Measurements from ENCODE around the gene OXTR. TPM values are rescaled to one million over a fixed set of nuclear protein-coding genes. Genes with fewer than 3 reads are reported as not detected.

Gene OXTR
- total RNA-seq, 1 experiment from 2014 or later = 3.6 TPM

DNA sequence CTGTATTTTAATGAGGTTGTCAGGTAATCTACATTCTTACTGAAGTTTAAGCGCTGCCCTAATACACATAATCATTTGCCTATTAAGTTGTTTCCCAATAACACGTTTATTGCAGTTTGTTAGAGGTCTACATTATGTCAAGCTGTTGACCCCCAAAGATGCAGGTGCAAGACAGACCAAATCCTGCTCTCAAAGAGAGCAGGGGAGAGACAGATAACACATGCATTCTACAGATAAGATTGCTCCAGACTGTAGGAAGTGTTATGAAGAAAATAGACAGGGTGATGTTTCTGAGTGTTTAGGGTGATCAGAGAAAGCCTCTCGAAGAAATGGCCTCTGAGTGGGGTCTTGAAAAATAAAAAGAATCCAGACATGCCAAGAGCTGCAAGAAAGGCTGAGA lies 24.8 kb upstream of the OXTR start:
- POLR2A ChIA-PET = no interaction called here
- Mint-ChIP-seq H3K9me3 (peaks cover 4% of the 10 kb centered on the region), H3K36me3 (no peaks in the 10 kb centered on the region), H3K4me1 (no peaks in the 10 kb centered on the region), H3K27ac (no peak overlapping the region), H3K4me3 (no peak overlapping the region), H3K27me3 (ENCODE audit: low read depth) (no peaks in the 10 kb centered on the region)
- TF ChIP-seq ESRRA (CRISPR knock-in tag; IDR thresholded peaks at IDR 0.05; ENCODE audit: borderline replicate concordance) = no peak
- no peak for TF ChIP-seq RORB (CRISPR knock-in tag; IDR thresholded peaks at IDR 0.05)
- no peak for TF ChIP-seq MXD4 (CRISPR knock-in tag; IDR thresholded peaks at IDR 0.05; ENCODE audit: borderline replicate concordance)
- no peak for TF ChIP-seq NR3C1 (CRISPR knock-in tag; conservative IDR thresholded peaks at IDR 0.05; ENCODE audit: low read depth)
- no peak for TF ChIP-seq ZNF423 (CRISPR knock-in tag; IDR thresholded peaks at IDR 0.05)
- TF ChIP-seq ELF4 (CRISPR knock-in tag; IDR thresholded peaks at IDR 0.05; ENCODE audit: low read depth) = no peak
- TF ChIP-seq, protein P1, sequence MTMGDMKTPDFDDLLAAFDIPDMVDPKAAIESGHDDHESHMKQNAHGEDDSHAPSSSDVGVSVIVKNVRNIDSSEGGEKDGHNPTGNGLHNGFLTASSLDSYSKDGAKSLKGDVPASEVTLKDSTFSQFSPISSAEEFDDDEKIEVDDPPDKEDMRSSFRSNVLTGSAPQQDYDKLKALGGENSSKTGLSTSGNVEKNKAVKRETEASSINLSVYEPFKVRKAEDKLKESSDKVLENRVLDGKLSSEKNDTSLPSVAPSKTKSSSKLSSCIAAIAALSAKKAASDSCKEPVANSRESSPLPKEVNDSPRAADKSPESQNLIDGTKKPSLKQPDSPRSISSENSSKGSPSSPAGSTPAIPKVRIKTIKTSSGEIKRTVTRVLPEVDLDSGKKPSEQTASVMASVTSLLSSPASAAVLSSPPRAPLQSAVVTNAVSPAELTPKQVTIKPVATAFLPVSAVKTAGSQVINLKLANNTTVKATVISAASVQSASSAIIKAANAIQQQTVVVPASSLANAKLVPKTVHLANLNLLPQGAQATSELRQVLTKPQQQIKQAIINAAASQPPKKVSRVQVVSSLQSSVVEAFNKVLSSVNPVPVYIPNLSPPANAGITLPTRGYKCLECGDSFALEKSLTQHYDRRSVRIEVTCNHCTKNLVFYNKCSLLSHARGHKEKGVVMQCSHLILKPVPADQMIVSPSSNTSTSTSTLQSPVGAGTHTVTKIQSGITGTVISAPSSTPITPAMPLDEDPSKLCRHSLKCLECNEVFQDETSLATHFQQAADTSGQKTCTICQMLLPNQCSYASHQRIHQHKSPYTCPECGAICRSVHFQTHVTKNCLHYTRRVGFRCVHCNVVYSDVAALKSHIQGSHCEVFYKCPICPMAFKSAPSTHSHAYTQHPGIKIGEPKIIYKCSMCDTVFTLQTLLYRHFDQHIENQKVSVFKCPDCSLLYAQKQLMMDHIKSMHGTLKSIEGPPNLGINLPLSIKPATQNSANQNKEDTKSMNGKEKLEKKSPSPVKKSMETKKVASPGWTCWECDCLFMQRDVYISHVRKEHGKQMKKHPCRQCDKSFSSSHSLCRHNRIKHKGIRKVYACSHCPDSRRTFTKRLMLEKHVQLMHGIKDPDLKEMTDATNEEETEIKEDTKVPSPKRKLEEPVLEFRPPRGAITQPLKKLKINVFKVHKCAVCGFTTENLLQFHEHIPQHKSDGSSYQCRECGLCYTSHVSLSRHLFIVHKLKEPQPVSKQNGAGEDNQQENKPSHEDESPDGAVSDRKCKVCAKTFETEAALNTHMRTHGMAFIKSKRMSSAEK (CRISPR knock-in tag; IDR thresholded peaks at IDR 0.05; ENCODE audit: borderline replicate concordance) = no peak
- TF ChIP-seq, protein P2, sequence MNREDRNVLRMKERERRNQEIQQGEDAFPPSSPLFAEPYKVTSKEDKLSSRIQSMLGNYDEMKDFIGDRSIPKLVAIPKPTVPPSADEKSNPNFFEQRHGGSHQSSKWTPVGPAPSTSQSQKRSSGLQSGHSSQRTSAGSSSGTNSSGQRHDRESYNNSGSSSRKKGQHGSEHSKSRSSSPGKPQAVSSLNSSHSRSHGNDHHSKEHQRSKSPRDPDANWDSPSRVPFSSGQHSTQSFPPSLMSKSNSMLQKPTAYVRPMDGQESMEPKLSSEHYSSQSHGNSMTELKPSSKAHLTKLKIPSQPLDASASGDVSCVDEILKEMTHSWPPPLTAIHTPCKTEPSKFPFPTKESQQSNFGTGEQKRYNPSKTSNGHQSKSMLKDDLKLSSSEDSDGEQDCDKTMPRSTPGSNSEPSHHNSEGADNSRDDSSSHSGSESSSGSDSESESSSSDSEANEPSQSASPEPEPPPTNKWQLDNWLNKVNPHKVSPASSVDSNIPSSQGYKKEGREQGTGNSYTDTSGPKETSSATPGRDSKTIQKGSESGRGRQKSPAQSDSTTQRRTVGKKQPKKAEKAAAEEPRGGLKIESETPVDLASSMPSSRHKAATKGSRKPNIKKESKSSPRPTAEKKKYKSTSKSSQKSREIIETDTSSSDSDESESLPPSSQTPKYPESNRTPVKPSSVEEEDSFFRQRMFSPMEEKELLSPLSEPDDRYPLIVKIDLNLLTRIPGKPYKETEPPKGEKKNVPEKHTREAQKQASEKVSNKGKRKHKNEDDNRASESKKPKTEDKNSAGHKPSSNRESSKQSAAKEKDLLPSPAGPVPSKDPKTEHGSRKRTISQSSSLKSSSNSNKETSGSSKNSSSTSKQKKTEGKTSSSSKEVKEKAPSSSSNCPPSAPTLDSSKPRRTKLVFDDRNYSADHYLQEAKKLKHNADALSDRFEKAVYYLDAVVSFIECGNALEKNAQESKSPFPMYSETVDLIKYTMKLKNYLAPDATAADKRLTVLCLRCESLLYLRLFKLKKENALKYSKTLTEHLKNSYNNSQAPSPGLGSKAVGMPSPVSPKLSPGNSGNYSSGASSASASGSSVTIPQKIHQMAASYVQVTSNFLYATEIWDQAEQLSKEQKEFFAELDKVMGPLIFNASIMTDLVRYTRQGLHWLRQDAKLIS (CRISPR knock-in tag; IDR thresholded peaks at IDR 0.05; ENCODE audit: borderline replicate concordance) = no peak
- TF ChIP-seq, protein P3, sequence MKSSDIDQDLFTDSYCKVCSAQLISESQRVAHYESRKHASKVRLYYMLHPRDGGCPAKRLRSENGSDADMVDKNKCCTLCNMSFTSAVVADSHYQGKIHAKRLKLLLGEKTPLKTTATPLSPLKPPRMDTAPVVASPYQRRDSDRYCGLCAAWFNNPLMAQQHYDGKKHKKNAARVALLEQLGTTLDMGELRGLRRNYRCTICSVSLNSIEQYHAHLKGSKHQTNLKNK (CRISPR knock-in tag; IDR thresholded peaks at IDR 0.05) = no peak
- TF ChIP-seq ZNF416 (CRISPR knock-in tag; IDR thresholded peaks at IDR 0.05) = no peak
- no peak for TF ChIP-seq SMAD4 (CRISPR knock-in tag; IDR thresholded peaks at IDR 0.05)
- TF ChIP-seq, protein P4, sequence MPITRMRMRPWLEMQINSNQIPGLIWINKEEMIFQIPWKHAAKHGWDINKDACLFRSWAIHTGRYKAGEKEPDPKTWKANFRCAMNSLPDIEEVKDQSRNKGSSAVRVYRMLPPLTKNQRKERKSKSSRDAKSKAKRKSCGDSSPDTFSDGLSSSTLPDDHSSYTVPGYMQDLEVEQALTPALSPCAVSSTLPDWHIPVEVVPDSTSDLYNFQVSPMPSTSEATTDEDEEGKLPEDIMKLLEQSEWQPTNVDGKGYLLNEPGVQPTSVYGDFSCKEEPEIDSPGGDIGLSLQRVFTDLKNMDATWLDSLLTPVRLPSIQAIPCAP (CRISPR knock-in tag; IDR thresholded peaks at IDR 0.05) = no peak
- no peak for TF ChIP-seq JUN (CRISPR knock-in tag; IDR thresholded peaks at IDR 0.05)
- no peak for TF ChIP-seq TEAD1 (CRISPR knock-in tag; IDR thresholded peaks at IDR 0.05)
- no peak for TF ChIP-seq JAZF1 (CRISPR knock-in tag; IDR thresholded peaks at IDR 0.05)
- TF ChIP-seq, protein P5, sequence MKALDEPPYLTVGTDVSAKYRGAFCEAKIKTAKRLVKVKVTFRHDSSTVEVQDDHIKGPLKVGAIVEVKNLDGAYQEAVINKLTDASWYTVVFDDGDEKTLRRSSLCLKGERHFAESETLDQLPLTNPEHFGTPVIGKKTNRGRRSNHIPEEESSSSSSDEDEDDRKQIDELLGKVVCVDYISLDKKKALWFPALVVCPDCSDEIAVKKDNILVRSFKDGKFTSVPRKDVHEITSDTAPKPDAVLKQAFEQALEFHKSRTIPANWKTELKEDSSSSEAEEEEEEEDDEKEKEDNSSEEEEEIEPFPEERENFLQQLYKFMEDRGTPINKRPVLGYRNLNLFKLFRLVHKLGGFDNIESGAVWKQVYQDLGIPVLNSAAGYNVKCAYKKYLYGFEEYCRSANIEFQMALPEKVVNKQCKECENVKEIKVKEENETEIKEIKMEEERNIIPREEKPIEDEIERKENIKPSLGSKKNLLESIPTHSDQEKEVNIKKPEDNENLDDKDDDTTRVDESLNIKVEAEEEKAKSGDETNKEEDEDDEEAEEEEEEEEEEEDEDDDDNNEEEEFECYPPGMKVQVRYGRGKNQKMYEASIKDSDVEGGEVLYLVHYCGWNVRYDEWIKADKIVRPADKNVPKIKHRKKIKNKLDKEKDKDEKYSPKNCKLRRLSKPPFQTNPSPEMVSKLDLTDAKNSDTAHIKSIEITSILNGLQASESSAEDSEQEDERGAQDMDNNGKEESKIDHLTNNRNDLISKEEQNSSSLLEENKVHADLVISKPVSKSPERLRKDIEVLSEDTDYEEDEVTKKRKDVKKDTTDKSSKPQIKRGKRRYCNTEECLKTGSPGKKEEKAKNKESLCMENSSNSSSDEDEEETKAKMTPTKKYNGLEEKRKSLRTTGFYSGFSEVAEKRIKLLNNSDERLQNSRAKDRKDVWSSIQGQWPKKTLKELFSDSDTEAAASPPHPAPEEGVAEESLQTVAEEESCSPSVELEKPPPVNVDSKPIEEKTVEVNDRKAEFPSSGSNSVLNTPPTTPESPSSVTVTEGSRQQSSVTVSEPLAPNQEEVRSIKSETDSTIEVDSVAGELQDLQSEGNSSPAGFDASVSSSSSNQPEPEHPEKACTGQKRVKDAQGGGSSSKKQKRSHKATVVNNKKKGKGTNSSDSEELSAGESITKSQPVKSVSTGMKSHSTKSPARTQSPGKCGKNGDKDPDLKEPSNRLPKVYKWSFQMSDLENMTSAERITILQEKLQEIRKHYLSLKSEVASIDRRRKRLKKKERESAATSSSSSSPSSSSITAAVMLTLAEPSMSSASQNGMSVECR (CRISPR knock-in tag; IDR thresholded peaks at IDR 0.05; ENCODE audit: borderline replicate concordance) = no peak
- TF ChIP-seq CREM (CRISPR knock-in tag; IDR thresholded peaks at IDR 0.05) = no peak
- ATAC-seq = no peak
- no peak for DNase-seq (ENCODE audit: low spot score)
- CTCF ChIA-PET = no interaction called here
